ENCODE measurements around the gene GYS2.

Gene GYS2

DNA sequence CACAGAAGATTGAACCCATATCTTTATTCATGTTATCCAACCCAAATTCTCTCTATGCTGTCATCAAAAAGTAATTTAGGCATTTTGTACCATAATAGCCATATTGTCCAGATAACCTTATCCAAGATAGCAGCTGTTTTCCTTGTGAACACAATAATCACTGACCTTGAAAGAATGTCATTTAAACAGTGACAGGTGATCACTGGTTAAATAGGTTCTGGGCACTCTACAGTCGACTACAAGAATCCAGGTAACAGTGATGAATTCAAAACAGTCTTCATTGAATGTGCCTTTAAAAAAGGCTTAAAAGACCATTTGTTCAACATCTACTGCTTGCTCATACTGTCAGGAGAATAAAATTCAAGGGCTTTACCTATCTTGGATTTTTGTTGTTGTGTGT lies 83.1 kb downstream of the GYS2 start:
- TF ChIP-seq, protein P1, sequence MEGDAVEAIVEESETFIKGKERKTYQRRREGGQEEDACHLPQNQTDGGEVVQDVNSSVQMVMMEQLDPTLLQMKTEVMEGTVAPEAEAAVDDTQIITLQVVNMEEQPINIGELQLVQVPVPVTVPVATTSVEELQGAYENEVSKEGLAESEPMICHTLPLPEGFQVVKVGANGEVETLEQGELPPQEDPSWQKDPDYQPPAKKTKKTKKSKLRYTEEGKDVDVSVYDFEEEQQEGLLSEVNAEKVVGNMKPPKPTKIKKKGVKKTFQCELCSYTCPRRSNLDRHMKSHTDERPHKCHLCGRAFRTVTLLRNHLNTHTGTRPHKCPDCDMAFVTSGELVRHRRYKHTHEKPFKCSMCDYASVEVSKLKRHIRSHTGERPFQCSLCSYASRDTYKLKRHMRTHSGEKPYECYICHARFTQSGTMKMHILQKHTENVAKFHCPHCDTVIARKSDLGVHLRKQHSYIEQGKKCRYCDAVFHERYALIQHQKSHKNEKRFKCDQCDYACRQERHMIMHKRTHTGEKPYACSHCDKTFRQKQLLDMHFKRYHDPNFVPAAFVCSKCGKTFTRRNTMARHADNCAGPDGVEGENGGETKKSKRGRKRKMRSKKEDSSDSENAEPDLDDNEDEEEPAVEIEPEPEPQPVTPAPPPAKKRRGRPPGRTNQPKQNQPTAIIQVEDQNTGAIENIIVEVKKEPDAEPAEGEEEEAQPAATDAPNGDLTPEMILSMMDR (IDR thresholded peaks at IDR 0.05; ENCODE audit: low read depth, low read length, missing control alignments), result no peak
- no peak for DNase-seq (ENCODE audit: low read depth)
- H3K4me3 ChIP-seq (ENCODE audit: low read depth, low read length), result no peak overlapping the region

DNA sequence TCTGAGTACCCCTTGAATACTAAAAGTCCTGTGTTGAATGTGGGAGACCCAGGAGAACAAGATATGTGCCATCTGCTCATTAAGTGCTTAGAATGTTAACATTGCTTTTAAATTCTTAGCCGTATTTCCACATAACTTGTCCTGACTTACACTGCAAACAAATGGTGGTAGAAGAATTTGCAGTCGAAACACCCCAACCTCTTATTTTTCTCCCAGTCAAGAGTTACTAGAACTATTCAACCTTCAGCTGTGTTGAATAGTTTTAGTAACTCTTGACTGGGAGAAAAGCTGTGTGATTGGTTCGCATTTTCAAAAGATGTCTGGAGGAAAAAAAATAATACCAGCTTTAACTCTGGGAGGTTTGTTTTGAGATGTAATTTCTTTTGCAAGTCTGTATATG lies 86.2 kb downstream of the GYS2 start:
- TF ChIP-seq, protein P1 (IDR thresholded peaks at IDR 0.05; ENCODE audit: low read depth, low read length, missing control alignments), result no peak

DNA sequence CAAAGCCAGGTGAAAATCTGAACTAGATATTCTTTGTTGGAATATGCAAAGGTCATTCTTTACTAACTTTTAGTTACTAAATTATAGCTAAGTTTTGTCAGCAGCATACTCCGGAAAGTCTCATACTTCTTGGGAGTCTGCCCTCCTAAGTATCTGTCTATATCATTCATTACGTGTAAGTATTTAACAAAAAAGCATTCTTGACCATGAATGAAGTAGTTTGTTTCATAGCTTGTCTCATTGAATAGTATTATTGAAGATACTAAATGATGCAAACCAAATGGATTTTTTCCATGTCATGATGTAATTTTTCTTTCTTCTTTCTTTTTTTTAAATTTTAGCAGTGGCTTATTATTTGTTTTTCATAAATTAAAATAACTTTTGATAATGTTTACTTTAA lies 88.4 kb downstream of the GYS2 start:
- DNase-seq (ENCODE audit: low read depth), result no peak
- no peak overlapping the region for H3K4me3 ChIP-seq (ENCODE audit: low read depth, low read length)
- TF ChIP-seq, protein P1 (IDR thresholded peaks at IDR 0.05; ENCODE audit: low read depth, low read length, missing control alignments), result no peak

More for the DNA sequence above, 86.2 kb downstream of the GYS2 start:
- H3K4me3 ChIP-seq (ENCODE audit: low read depth, low read length), result no peak overlapping the region
- DNase-seq (ENCODE audit: low read depth), result no peak

DNA sequence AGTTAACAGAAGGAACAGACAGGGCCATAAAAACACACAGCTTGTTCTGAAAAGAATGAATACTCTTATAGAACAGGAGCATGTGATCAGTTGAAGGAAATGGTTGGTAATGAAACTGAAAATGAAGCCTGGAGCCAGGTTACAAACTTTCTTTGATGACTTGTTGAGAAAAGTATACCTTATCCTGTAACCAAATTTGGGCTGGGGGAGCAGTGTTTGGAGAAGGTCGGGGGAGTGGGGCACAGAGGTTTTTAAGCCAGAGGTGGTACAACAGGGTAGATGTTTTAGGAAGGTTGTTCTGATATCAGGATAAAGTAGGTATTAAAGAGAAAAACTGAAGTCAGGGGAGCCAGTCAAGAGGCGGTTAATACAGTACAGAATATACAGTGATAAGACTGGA lies 94.9 kb downstream of the GYS2 start:
- TF ChIP-seq, protein P1 (IDR thresholded peaks at IDR 0.05; ENCODE audit: low read depth, low read length, missing control alignments), result no peak
- DNase-seq (ENCODE audit: low read depth), result no peak

DNA sequence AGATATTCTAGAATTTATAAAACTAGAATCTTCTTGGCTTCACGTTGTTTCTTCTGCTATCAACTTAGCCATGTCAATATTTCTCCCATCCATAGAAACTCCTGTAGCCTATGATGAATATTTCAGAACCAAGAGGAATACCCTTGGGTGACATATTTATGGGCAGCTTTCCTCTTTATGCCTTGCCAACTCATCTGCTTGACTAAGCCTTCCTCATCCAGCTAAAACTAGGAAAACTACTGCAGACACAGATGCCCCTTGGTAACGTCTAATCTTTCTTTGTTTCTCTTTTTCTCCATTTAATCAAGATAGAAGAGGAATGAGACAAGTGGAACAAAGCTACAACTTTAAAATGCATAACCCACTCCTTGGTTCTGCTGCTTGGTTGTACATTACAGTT lies 96.8 kb downstream of the GYS2 start:
- TF ChIP-seq, protein P1 (IDR thresholded peaks at IDR 0.05; ENCODE audit: low read depth, low read length, missing control alignments), result no peak
- no peak overlapping the region for H3K4me3 ChIP-seq (ENCODE audit: low read depth, low read length)

More for the DNA sequence above, 94.9 kb downstream of the GYS2 start:
- no peak overlapping the region for H3K4me3 ChIP-seq (ENCODE audit: low read depth, low read length)

DNA sequence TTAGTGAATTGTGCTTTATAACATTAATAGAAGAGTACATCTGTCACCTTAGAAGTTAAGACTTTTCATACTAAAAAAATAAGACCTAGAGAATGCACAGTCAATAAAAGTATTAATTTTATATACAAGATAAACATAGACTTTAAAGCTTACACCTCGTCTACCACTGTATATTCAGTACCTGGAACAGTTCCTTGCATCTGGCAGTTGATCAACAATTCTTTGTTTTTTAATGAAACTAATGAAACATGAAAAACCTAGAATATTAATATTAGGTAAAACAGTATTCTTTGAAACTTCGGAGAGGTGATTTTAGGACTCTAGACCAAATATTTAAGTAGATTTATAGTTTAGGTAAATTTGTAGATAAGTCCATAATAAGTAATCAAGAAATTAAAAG lies 98.8 kb downstream of the GYS2 start:
- no peak overlapping the region for H3K4me3 ChIP-seq (ENCODE audit: low read depth, low read length)
- no peak for DNase-seq (ENCODE audit: low read depth)
- TF ChIP-seq, protein P1 (IDR thresholded peaks at IDR 0.05; ENCODE audit: low read depth, low read length, missing control alignments), result no peak

More for the DNA sequence above, 96.8 kb downstream of the GYS2 start:
- no peak for DNase-seq (ENCODE audit: low read depth)

DNA sequence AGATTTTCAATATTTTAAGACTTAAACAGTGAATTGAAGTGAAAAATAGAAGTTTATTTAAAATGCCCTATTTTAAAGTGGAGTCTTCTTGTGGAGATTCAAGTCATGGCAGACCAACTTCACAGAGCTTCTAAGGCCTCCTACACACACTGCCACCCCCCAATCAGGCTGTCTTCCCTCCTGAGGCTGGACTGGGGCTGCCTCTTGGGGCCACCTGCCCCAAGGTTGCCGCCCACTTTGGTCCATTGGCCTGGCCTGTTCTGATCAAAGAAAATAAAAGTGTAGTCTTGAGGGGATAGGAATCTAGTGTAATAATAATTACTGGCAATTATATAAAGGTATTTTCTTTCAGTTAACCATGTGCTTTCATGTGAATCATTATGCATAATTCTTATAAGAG lies 101.8 kb downstream of the GYS2 start:
- peak overlapping the region; percentile 81 for H3K4me3 ChIP-seq (ENCODE audit: low read depth, low read length)
- DNase-seq (ENCODE audit: low read depth), result no peak
- TF ChIP-seq, protein P1 (IDR thresholded peaks at IDR 0.05; ENCODE audit: low read depth, low read length, missing control alignments), result no peak

All from GM12864 (cell line).